NT2/D1 (cell line): ENCODE results near the gene RASGRF2.

Experiments
- SUZ12 ChIP-seq: IDR thresholded peaks from 2 replicates; pipeline ENCODE4 v1.6.1; 2011; ENCODE audit not compliant: insufficient read length, insufficient read depth; ENCODE audit errors: extremely low read depth
- YY1 ChIP-seq: IDR thresholded peaks from 2 replicates; pipeline ENCODE4 v1.6.1; 2011; ENCODE audit not compliant: insufficient read length, insufficient read depth

DNA sequence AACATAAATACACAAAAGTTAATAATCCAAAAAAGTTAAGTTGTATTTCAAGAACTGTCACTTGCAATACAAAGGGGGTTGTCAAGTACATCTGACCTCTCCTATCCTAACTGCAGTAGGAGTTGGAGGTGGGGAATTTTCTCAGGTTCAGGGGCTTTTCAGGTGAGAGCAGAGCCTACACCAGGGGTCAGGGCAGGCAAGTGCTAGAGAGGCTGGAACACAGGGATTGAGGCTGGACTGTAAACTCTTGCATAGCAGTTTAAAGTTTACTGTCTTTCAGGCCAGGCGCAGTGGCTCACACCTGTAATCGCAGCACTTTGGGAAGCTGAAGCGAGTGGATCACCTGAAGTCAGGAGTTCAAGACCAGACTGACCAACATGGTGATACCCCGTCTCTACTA lies 25.4 kb upstream of the RASGRF2 start:
- TF ChIP-seq YY1 (no peak), SUZ12 (no peak)
